H1 (cell line): ENCODE measurements around the gene TCF19. TPM values are rescaled to one million over a fixed set of nuclear protein-coding genes. Genes with fewer than 3 reads are reported as not detected.

ENCODE experiments used
- CTCF ChIA-PET: fragments of 300-600 bp; sonication (Branson Sonifier 250); formaldehyde crosslinking; loops from one replicate; lab custom pipeline; 2021; ENCODE audit not compliant: partially characterized antibody; lab: Charles Lee
- POLR2A ChIA-PET: fragments of 300-600 bp; sonication (Branson Sonifier 250); formaldehyde crosslinking; loops from one replicate; lab custom pipeline; 2021; ENCODE audit warnings: inconsistent platforms; ENCODE audit not compliant: partially characterized antibody; lab: Charles Lee
- DNase-seq, 2 experiments: peaks; one replicate each; pipeline versions ENCODE4 v3.0.0 to v3.0.0-alpha.2; 2010 to 2022; ENCODE audit warnings: low spot score in 2 of 2, low read depth in 1 of 2, mixed read lengths in 1 of 2
- FAIRE-seq: peaks from 2 replicates; lab custom pipeline; 2011; peaks lifted over from hg19 to GRCh38; lab: Jason Lieb, UNC
- H2AFZ ChIP-seq: 2 replicates; pipeline ENCODE4 v1.8.1; 2012; ENCODE audit warnings: low read length, inconsistent platforms
- H2AK5ac ChIP-seq: 2 replicates; pipeline ENCODE4 v1.6.1; 2013; ENCODE audit warnings: low read depth, low read length
- H2BK120ac ChIP-seq: replicated peaks from 2 replicates; pipeline ENCODE3; 2013; ENCODE audit warnings: low read depth, low read length, inconsistent platforms
- H2BK12ac ChIP-seq: 2 replicates; pipeline ENCODE4 v1.6.1; 2013; ENCODE audit warnings: low read depth, low read length
- H2BK15ac ChIP-seq: 2 replicates; pipeline ENCODE4 v1.6.1; 2013; ENCODE audit warnings: low read length
- H2BK20ac ChIP-seq: 2 replicates; pipeline ENCODE4 v1.6.1; 2013; ENCODE audit warnings: low read length
- H2BK5ac ChIP-seq: 2 replicates; pipeline ENCODE4 v1.6.1; 2013; ENCODE audit warnings: low read depth, low read length
- H3K14ac ChIP-seq: 2 replicates; pipeline ENCODE4 v1.6.1; 2013; ENCODE audit warnings: inconsistent platforms; ENCODE audit not compliant: insufficient read length
- H3K18ac ChIP-seq: 2 replicates; pipeline ENCODE4 v1.6.1; 2013; ENCODE audit warnings: low read length; ENCODE audit errors: extremely low read depth
- H3K23ac ChIP-seq: 2 replicates; pipeline ENCODE4 v1.6.1; 2013; ENCODE audit warnings: inconsistent platforms; ENCODE audit not compliant: insufficient read length
- H3K23me2 ChIP-seq: 2 replicates; pipeline ENCODE4 v1.6.1; 2013; ENCODE audit warnings: low read depth, low read length
- H3K27ac ChIP-seq: 2 replicates; pipeline ENCODE4 v1.6.1; 2011; ENCODE audit warnings: low read depth, low read length, inconsistent platforms
- H3K27me3 ChIP-seq, 4 experiments: replicated peaks in 1 of 4; 1 replicate in 1 of 4; 2 replicates in 3 of 4; pipeline versions ENCODE4 v1.6.1 to v1.8.1; 2011 to 2013; ENCODE audit warnings: low read length in 3 of 4, mild to moderate bottlenecking in 3 of 4, inconsistent platforms in 2 of 4, mixed read lengths in 2 of 4, moderate library complexity in 1 of 4; ENCODE audit not compliant: control insufficient read depth in 3 of 4, insufficient read depth in 3 of 4; ENCODE audit errors: extremely low read depth in 1 of 4
- H3K36me3 ChIP-seq, 4 experiments: 2 replicates each; pipeline versions ENCODE4 v1.6.1 to v1.8.1; 2011 to 2013; ENCODE audit warnings: mild to moderate bottlenecking in 4 of 4, low read length in 3 of 4, moderate library complexity in 2 of 4, control low read depth in 1 of 4, inconsistent platforms in 1 of 4; ENCODE audit not compliant: insufficient read depth in 4 of 4, control insufficient read depth in 2 of 4
- H3K4ac ChIP-seq: replicated peaks from 2 replicates; pipeline ENCODE3; 2013; ENCODE audit warnings: low read length, low read depth, mixed read lengths, inconsistent platforms; ENCODE audit not compliant: insufficient read length
- H3K4me1 ChIP-seq, 4 experiments: replicated peaks in 1 of 4; 1 replicate in 1 of 4; 2 replicates in 3 of 4; pipeline versions ENCODE4 v1.6.1 to v1.8.1; 2011 to 2013; ENCODE audit warnings: low read length in 3 of 4, inconsistent platforms in 2 of 4, mixed read lengths in 1 of 4; ENCODE audit not compliant: insufficient read depth in 4 of 4, control insufficient read depth in 3 of 4
- H3K4me2 ChIP-seq, 2 experiments: 2 replicates each; pipeline versions ENCODE4 v1.6.1 to v1.8.1; 2011 to 2013; ENCODE audit warnings: low read depth in 2 of 2, low read length in 2 of 2, control low read depth in 1 of 2, inconsistent platforms in 1 of 2, mild to moderate bottlenecking in 1 of 2; ENCODE audit not compliant: insufficient read depth in 1 of 2
- H3K4me3 ChIP-seq, 4 experiments: fragments of 200-600, 300-600 bp in 1 of 4; sonication (generic), shearing (Covaris generic), sonication (Bioruptor Twin) in 1 of 4; 2 replicates each; pipeline versions ENCODE4 v1.5.1 to v1.8.1; 2011 to 2016; ENCODE audit warnings: low read length in 4 of 4, low read depth in 3 of 4, control low read depth in 2 of 4, inconsistent platforms in 2 of 4, mild to moderate bottlenecking in 2 of 4, mixed read lengths in 1 of 4, moderate library complexity in 1 of 4; ENCODE audit not compliant: insufficient read depth in 2 of 4; ENCODE audit errors: extremely low read depth in 1 of 4
- H3K56ac ChIP-seq: replicated peaks from 2 replicates; pipeline ENCODE3; 2013; ENCODE audit warnings: low read depth, mild to moderate bottlenecking, mixed read lengths, low read length, inconsistent platforms; ENCODE audit not compliant: insufficient read length
- H3K79me1 ChIP-seq: 2 replicates; pipeline ENCODE4 v1.6.1; 2013; ENCODE audit warnings: low read depth, low read length, control low read depth
- H3K79me2 ChIP-seq, 2 experiments: 2 replicates each; pipeline versions ENCODE4 v1.6.1 to v1.8.1; 2012 to 2013; ENCODE audit warnings: low read length in 2 of 2, mild to moderate bottlenecking in 2 of 2, inconsistent platforms in 1 of 2; ENCODE audit not compliant: insufficient read depth in 2 of 2, control insufficient read depth in 1 of 2
- H3K9ac ChIP-seq, 4 experiments: replicated peaks in 1 of 4; 1 replicate in 1 of 4; 2 replicates in 3 of 4; pipeline versions ENCODE4 v1.6.1 to v1.8.1; 2011 to 2013; ENCODE audit warnings: low read depth in 3 of 4, low read length in 3 of 4, control low read depth in 2 of 4, mild to moderate bottlenecking in 2 of 4, moderate library complexity in 2 of 4, inconsistent platforms in 1 of 4; ENCODE audit errors: extremely low read depth in 1 of 4
- H3K9me3 ChIP-seq, 2 experiments: 2 replicates each; pipeline versions ENCODE4 v1.6.1 to v1.8.1; 2012 to 2013; ENCODE audit warnings: mild to moderate bottlenecking in 2 of 2, moderate library complexity in 2 of 2, control low read depth in 1 of 2, inconsistent platforms in 1 of 2, low read depth in 1 of 2, low read length in 1 of 2, mixed read lengths in 1 of 2; ENCODE audit not compliant: insufficient read depth in 2 of 2
- H4K20me1 ChIP-seq, 2 experiments: replicated peaks in 1 of 2; 2 replicates each; pipeline versions ENCODE3 to v1.8.1; 2011 to 2013; ENCODE audit warnings: inconsistent platforms in 2 of 2, low read length in 2 of 2, mild to moderate bottlenecking in 1 of 2; ENCODE audit not compliant: insufficient read depth in 2 of 2, control insufficient read depth in 1 of 2
- H4K5ac ChIP-seq: 2 replicates; pipeline ENCODE4 v1.6.1; 2013; ENCODE audit warnings: low read length, low read depth, mixed read lengths, inconsistent platforms; ENCODE audit not compliant: insufficient read length
- H4K8ac ChIP-seq: 2 replicates; pipeline ENCODE4 v1.8.0; 2013; ENCODE audit warnings: mild to moderate bottlenecking, moderate library complexity, low read length, inconsistent platforms; ENCODE audit not compliant: insufficient read depth; ENCODE audit errors: extremely low read depth
- H4K91ac ChIP-seq: replicated peaks from 2 replicates; pipeline ENCODE3; 2013; ENCODE audit warnings: low read length, mixed read lengths, inconsistent platforms; ENCODE audit not compliant: insufficient read length
- BACH1 ChIP-seq: IDR thresholded peaks from 2 replicates; pipeline ENCODE4 v1.6.1; 2012; ENCODE audit warnings: low read length, improper control_type of control experiment
- CBX5 ChIP-seq: fragments of 300-800, 300-1000 bp; sonication (generic); IDR thresholded peaks from 2 replicates; pipeline ENCODE4 v1.7.1; 2016; ENCODE audit warnings: antibody characterized with exemption, low read length, low read depth
- EGR1 ChIP-seq: IDR thresholded peaks from 2 replicates; pipeline ENCODE4 v1.6.1; 2011; ENCODE audit warnings: low read depth, low read length, borderline replicate concordance
- GTF2F1 ChIP-seq: IDR thresholded peaks from 2 replicates; pipeline ENCODE4 v1.6.1; 2012; ENCODE audit warnings: low read depth, low read length, improper control_type of control experiment, borderline replicate concordance
- JUN ChIP-seq: IDR thresholded peaks from 2 replicates; pipeline ENCODE4 v1.6.1; 2011; ENCODE audit warnings: low read depth, mild to moderate bottlenecking, improper control_type of control experiment, low read length
- KDM1A ChIP-seq: fragments of 200-600, 300-600 bp; sonication (generic); IDR thresholded peaks from 2 replicates; pipeline ENCODE4 v1.7.1; 2016; ENCODE audit warnings: mild to moderate bottlenecking, low read length, borderline replicate concordance
- NRF1 ChIP-seq: IDR thresholded peaks from 2 replicates; pipeline ENCODE4 v1.6.1; 2011; ENCODE audit warnings: mild to moderate bottlenecking, low read depth, low read length, improper control_type of control experiment
- SP1 ChIP-seq: IDR thresholded peaks from 2 replicates; pipeline ENCODE4 v1.6.1; 2011; ENCODE audit warnings: low read depth, low read length
- SRF ChIP-seq: IDR thresholded peaks from 2 replicates; pipeline ENCODE4 v1.6.1; 2011; ENCODE audit warnings: mild to moderate bottlenecking, low read depth, low read length, moderate library complexity
- TAF1 ChIP-seq: IDR thresholded peaks from 2 replicates; pipeline ENCODE4 v1.6.1; 2011; ENCODE audit warnings: mild to moderate bottlenecking, low read depth, low read length
- TAF7 ChIP-seq: optimal IDR thresholded peaks from 2 replicates; pipeline ENCODE3; 2011; ENCODE audit warnings: low read depth, mild to moderate bottlenecking, inconsistent platforms, low read length, moderate library complexity, borderline replicate concordance
- TEAD4 ChIP-seq: IDR thresholded peaks from 2 replicates; pipeline ENCODE4 v1.6.1; 2012; ENCODE audit warnings: low read depth, low read length, inconsistent platforms, mixed read lengths
- WGBS, 2 experiments: shearing (Covaris generic) in 1 of 2; methylation state at CpG; one replicate each; pipeline versions ENCODE4 v1.1.6 to v1.1.7; 2013 to 2015; ENCODE audit warnings: low lambda C conversion rate in 2 of 2, mixed read lengths in 2 of 2, inconsistent platforms in 1 of 2, low coverage in 1 of 2, missing lambda C conversion rate in 1 of 2; ENCODE audit not compliant: insufficient replicate concordance in 2 of 2, insufficient coverage in 1 of 2, insufficient read length in 1 of 2; ENCODE audit errors: extremely low coverage in 1 of 2, missing lambda C conversion rate in 1 of 2; 5-methylcytosine and 5-hydroxymethylcytosine counted together
- polyA plus RNA-seq, 7 experiments: library from polyadenylated mRNA; depleted of rRNA in 3 of 7; stranded (reverse) in 5 of 7; unstranded in 2 of 7; fragments of >200 nt in 5 of 7; fragments of 200-250 nt in 2 of 7; gene quantifications; 1 replicate in 5 of 7; 2 replicates in 1 of 7; 4 replicates in 1 of 7; pipeline versions ENCODE4 v1.2.1 to v1.2.3, GENCODE V29; 2011 to 2013; ENCODE audit warnings: missing spikeins in 2 of 7, mixed read lengths in 2 of 7
- total RNA-seq: library from RNA; stranded (reverse); fragmentation: NEBNext Ultra II Directional; extraction: Animal tissue kit (Norgen Biotek cat#: 25700); gene quantifications from 2 replicates; pipeline ENCODE4 v1.2.1, GENCODE V29; 2021
- TF ChIP-seq, protein P1 (sequence below): IDR thresholded peaks from 2 replicates; pipeline ENCODE4 v1.6.1; 2012; ENCODE audit warnings: low read length, inconsistent platforms

Gene TCF19
- total and polyA plus RNA-seq, 2 of the 8 experiments (the other 6 are each of a cell fraction or from before 2014, with no cell fraction given): 7.2 to 11.0 TPM

GRCh38 chr6:31210123-31210522, 51.7 kb downstream of the TCF19 start:
- Histone ChIP-seq H4K91ac (no peak overlapping the region), H3K27ac (no peak overlapping the region), H2BK20ac (peak overlapping the region; percentile 80; the same call in 1 of the 2 replicates), H3K4ac (peak overlapping the region; percentile 32), H3K14ac (no peak overlapping the region), H2AFZ (0 out of 2 replicates have a peak overlapping the region, but pooled peaks have one; percentile 3), H3K36me3 (no peaks in the 10 kb centered on the region), H3K56ac (no peak overlapping the region), H2AK5ac (0 out of 2 replicates have a peak overlapping the region, but pooled peaks have one; percentile 24), H3K23ac (no peak overlapping the region), H2BK12ac (0 out of 2 replicates have a peak overlapping the region, but pooled peaks have one; percentile 27), H3K4me3 (no peak overlapping the region), H2BK15ac (no peak overlapping the region), H3K18ac (no peak overlapping the region), H4K5ac (no peak overlapping the region), H3K79me2 (no peaks in the 10 kb centered on the region), H3K23me2 (no peaks in the 10 kb centered on the region), H3K4me1 (peaks cover 0 to 4% (median 4%) of the 10 kb centered on the region in 4 experiments; a peak in 3 of 7 replicates), H3K9ac (no peak overlapping the region), H4K20me1 (no peaks in the 10 kb centered on the region), H3K9me3 (no peaks in the 10 kb centered on the region), H3K4me2 (no peak overlapping the region), H3K27me3 (no peaks in the 10 kb centered on the region), H2BK5ac (no peak overlapping the region), H3K79me1 (no peaks in the 10 kb centered on the region), H2BK120ac (peak overlapping the region; percentile 3), H4K8ac (no peak overlapping the region)
- POLR2A ChIA-PET: interaction anchor here (1.2 to 2.5 kb wide), 2 partner anchors 36 to 47 kb away, joined by 3 to 6 read pairs; no protein-coding TSS in a partner anchor
- 67% methylated on average over 6 of the region's 6 CpGs; no CpG with 5 or more reads in 1 of the 2 experiments for WGBS, 2 experiments
- no peak for FAIRE-seq
- CTCF ChIA-PET: interaction anchor here (0.6 to 2.5 kb wide), 11 partner anchors 12 to 266 kb away, joined by 3 to 12 read pairs (median 4); no protein-coding TSS in a partner anchor
- no peak for DNase-seq
- TF ChIP-seq, protein P1, sequence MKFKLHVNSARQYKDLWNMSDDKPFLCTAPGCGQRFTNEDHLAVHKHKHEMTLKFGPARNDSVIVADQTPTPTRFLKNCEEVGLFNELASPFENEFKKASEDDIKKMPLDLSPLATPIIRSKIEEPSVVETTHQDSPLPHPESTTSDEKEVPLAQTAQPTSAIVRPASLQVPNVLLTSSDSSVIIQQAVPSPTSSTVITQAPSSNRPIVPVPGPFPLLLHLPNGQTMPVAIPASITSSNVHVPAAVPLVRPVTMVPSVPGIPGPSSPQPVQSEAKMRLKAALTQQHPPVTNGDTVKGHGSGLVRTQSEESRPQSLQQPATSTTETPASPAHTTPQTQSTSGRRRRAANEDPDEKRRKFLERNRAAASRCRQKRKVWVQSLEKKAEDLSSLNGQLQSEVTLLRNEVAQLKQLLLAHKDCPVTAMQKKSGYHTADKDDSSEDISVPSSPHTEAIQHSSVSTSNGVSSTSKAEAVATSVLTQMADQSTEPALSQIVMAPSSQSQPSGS: no peak
- no peak for TF ChIP-seq SRF
- TF ChIP-seq TAF7: no peak
- no peak for TF ChIP-seq BACH1
- no peak for TF ChIP-seq GTF2F1
- TF ChIP-seq SP1: no peak
- TF ChIP-seq TAF1: no peak
- TF ChIP-seq JUN: no peak
- TF ChIP-seq EGR1: no peak
- TF ChIP-seq TEAD4: no peak
- no peak for TF ChIP-seq KDM1A
- TF ChIP-seq CBX5: no peak
- no peak for TF ChIP-seq NRF1
